RWPE1 (cell line): ENCODE measurements around the gene CORO7.

ENCODE experiments used
- CTCF ChIA-PET: fragments of 350-600 bp; sonication (Branson Sonifier 250); formaldehyde crosslinking; extraction: SDS; loops from one replicate; lab custom pipeline; 2021; lab: Yijun Ruan, JAX
- POLR2A ChIA-PET: fragments of 400-600 bp; formaldehyde crosslinking; extraction: SDS; loops from one replicate; lab custom pipeline; 2020; ENCODE audit warnings: antibody characterized with exemption; ENCODE audit not compliant: low non-redundant PET; lab: Yijun Ruan, JAX
- DNase-seq: peaks from one replicate; pipeline ENCODE4 v3.0.0; 2012; ENCODE audit warnings: low spot score
- H3K27ac ChIP-seq: fragments of 450-650 bp; 2 replicates; pipeline ENCODE4 v1.5.1; 2017
- TF ChIP-seq, protein P1 (sequence below): fragments of 450-650 bp; conservative IDR thresholded peaks from 2 replicates; pipeline ENCODE4 v1.5.1; 2017; ENCODE audit warnings: low read depth, mild to moderate bottlenecking

Gene CORO7

DNA sequence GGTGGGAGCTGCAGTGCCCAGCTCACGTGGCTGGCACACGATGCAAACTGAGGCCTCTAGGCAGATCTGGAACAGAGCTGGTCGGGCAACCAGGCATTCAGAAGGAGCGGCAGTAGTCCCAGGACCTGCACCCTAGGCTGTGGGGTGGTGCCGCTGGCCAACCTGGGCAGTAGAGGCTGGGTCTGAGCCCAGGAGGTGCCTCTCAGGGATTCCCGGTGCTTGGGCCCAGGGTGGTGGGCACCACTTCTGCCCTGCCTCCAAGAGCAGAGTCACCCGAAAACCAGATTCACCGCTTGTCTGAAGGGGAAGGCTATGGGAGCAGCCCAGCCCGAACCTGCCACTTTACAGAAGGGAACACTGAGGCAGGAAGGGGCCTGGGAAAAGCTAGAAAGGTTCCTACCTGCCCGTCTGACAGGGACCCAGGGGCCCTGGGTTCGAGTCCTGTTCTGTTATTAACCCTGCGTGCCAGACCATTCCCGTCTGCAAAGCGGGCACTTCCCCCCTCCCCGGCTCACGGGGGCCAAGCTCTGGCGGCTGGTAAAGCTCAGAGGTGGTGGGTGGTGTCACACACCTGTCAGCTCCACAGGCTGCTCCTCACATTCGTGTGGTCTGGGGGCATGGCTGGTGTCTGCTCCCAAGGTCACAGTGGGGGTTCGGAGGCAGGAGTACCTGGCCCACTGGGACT lies 83.6 kb downstream of the CORO7 start:
- H3K27ac ChIP-seq = peak overlapping the region; percentile 37
- TF ChIP-seq, protein P1, sequence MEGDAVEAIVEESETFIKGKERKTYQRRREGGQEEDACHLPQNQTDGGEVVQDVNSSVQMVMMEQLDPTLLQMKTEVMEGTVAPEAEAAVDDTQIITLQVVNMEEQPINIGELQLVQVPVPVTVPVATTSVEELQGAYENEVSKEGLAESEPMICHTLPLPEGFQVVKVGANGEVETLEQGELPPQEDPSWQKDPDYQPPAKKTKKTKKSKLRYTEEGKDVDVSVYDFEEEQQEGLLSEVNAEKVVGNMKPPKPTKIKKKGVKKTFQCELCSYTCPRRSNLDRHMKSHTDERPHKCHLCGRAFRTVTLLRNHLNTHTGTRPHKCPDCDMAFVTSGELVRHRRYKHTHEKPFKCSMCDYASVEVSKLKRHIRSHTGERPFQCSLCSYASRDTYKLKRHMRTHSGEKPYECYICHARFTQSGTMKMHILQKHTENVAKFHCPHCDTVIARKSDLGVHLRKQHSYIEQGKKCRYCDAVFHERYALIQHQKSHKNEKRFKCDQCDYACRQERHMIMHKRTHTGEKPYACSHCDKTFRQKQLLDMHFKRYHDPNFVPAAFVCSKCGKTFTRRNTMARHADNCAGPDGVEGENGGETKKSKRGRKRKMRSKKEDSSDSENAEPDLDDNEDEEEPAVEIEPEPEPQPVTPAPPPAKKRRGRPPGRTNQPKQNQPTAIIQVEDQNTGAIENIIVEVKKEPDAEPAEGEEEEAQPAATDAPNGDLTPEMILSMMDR = no peak
- ChIA-PET CTCF (interaction anchor here (0.6 to 2.1 kb wide), 3 partner anchors 44 to 108 kb away, joined by 3 to 6 read pairs (median 3); no protein-coding TSS in a partner anchor), POLR2A (no interaction called here)
- DNase-seq = no peak

DNA sequence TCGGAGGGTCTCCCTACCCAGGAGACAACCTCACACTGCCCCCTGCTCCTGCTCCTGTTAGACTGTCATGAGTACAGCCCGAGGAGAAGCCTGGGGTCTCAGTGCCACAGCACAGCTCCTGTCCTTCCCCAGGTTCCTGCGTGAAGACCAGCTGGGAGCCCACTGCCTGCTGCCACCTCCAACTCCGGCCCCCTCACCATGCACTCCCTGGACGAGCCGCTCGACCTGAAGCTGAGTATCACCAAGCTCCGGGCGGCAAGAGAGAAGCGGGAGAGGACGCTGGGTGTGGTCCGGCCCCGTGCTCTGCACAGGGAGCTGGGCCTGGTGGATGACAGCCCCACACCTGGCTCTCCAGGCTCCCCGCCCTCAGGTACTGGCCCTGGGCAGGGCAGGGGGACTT lies 84.3 kb downstream of the CORO7 start:
- no peak for DNase-seq
- POLR2A ChIA-PET = no interaction called here
- peak overlapping the region; percentile 37 for H3K27ac ChIP-seq
- TF ChIP-seq, protein P1 = no peak
- CTCF ChIA-PET = interaction anchor here (0.5 to 2.1 kb wide), 3 partner anchors 22 to 71 kb away, joined by 3 to 6 read pairs (median 4); no protein-coding TSS in a partner anchor

DNA sequence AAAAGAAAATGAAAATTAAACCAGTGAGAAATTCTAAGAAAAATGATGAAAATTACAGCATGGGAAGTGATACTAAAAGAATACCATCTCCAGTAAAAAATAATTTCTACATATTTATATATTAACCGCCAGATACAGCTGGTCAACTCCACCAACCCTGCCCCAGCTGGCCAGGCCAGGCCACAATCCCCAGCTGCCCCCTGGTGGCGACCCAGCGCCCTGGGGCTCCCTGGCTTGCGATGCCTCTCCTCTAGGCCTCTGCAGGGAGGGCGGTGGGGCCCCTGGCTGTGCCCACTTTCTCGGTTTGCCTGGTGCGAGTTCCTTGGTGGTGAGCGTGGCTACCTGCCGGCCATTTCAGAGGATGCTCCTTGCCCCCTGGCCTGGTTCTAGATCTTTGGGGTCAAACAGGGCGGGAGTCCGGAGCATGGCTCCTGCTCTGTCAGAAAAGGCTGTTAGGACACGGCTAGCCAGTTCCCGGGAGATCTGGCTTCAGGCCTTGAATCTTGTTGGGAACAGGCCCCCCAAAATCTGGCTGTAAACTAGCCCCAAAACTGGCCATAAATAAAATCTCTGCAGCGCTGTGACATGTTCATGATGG lies 86.0 kb downstream of the CORO7 start:
- TF ChIP-seq, protein P1 = peak; percentile 90
- CTCF ChIA-PET = interaction anchor here (0.5 to 1.5 kb wide), 11 partner anchors 11 to 355 kb away, joined by 3 to 7 read pairs (median 3); partner anchors contain the start of gene TFAP4
- peak overlapping the region; percentile 97 for H3K27ac ChIP-seq

DNA sequence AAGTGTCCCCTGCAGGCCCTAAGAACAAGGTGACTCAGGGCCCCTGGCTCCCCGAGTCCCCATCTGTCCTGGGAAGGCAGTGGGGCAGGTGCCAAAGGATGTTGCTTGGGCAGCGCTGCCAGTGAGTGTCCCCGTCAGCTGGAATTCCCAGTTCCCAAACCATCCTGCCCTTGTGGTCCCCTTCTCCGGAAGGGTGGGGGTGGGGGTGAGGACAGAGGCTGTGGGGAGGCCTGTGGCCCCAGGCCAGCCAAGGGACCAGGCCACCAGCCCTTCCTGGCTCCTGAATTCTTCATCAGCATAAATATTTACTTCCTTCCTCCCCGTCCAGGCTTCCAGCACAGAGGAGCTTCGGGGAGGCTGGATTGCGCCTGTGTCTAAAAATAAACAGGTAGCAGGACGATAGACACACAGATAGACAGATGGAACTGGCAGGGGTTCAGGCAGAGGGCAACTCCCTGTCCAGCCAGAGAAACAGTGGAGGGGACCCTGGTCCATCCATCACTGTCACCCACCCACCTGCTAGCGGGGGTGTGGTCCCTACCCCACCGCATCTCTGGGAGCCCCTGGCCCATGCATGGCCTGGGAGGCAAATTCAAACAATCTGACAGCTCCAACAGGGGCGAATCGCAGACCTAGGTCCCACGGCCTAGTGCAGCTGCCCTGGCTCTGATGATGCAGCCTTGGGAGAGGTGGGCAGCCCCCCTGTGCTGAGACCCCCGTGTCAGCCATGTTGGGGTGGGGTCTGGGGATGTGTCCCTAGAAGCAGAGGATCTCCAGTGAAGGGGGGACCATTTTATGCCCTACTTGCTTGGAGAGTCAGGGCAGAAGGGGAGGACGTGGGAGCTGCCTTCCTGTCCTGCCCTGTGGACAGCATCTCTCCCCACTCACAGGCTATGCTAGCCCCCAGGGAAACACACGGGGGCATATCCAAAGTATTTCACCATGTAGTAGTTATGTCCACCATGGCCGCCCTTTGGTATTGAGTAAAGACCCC lies 87.3 kb downstream of the CORO7 start:
- H3K27ac ChIP-seq = peak overlapping the region; percentile 97
- POLR2A ChIA-PET = no interaction called here
- CTCF ChIA-PET = interaction anchor here (0.8 to 1.5 kb wide), 6 partner anchors 12 to 129 kb away, joined by 3 to 7 read pairs (median 4); no protein-coding TSS in a partner anchor
- TF ChIP-seq, protein P1 = no peak
- DNase-seq = no peak

More for the DNA sequence above, 86.0 kb downstream of the CORO7 start:
- POLR2A ChIA-PET = no interaction called here
- no peak for DNase-seq

DNA sequence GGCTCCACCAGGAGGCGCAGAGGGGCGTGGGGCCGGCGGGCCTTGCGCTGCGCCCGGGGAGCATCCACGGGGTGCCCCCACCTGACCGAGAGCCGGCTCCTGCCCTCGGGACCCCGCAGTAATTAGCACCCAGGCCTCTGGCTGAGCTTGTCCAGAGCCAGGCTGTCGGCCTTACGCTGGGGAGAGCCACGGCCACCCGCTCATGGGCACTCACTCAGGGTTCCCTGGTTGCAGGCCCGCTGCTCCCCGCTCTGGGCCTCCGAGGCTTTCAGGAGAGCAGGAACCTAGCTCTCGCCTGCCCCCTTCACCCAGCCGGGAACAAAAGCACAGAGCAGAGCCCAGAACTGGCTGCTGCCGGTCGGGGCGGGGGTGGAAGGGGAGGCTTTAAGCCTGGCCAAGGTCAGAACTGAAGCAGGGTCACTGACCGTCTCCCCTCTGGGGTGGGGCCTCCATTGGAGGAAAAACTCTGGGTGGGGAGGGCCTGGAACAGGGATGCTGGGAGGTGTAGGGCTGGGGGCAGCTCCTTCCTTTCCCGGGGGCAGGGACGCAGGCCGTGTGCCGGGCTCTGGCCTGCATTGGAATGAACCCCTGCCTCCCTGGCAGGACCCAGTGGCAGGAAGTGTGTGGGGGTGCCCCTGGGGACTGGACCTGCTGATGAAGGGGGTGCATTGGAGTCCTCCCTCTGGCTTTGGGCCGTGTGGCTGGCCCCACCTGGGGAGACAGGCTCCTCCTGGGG lies 88.2 kb downstream of the CORO7 start:
- DNase-seq = no peak
- peak overlapping the region; percentile 97 for H3K27ac ChIP-seq
- ChIA-PET POLR2A (no interaction called here), CTCF (interaction anchor here (1.0 to 1.1 kb wide), 2 partner anchors 38 to 128 kb away, joined by 3 to 4 read pairs; no protein-coding TSS in a partner anchor)
- TF ChIP-seq, protein P1 = peak; percentile 42
